ENCODE measurements around the gene LAMTOR1.

The LAMTOR1 gene

GRCh38 chr11:72119198-72119597 lies 16.1 kb upstream of the LAMTOR1 start:
- no peak for DNase-seq (ENCODE audit: low spot score)

- DNase-seq (ENCODE audit: low spot score), result no peak
These were observed 13.1 kb upstream of the LAMTOR1 start for GRCh38 chr11:72116019-72116755.

- DNase-seq (ENCODE audit: low spot score), result no peak
These were observed 11.5 kb upstream of the LAMTOR1 start for GRCh38 chr11:72114570-72114969.

GRCh38 chr11:72112978-72113808 lies 10.1 kb upstream of the LAMTOR1 start:
- no peak for DNase-seq (ENCODE audit: low spot score)

- DNase-seq (ENCODE audit: low spot score), result peak; percentile 99
These were observed 9.3 kb upstream of the LAMTOR1 start, which contains the start of gene ANAPC15 for GRCh38 chr11:72112143-72112977. TSS of gene ANAPC15 (minus strand) at chr11:72112695. CDS start at chr11:72111276, 1,419 bp downstream.

GRCh38 chr11:72111300-72112142 lies 8.4 kb upstream of the LAMTOR1 start:
- DNase-seq (ENCODE audit: low spot score), result no peak

- no peak for DNase-seq (ENCODE audit: low spot score)
These were observed 2.8 kb upstream of the LAMTOR1 start, which contains the start of gene TOMT for GRCh38 chr11:72105888-72106287. TSS of gene TOMT (plus strand) at chr11:72105924. CDS start at chr11:72105952, 28 bp downstream.

GRCh38 chr11:72103754-72104167 lies 664 bp upstream of the LAMTOR1 start:
- no peak for DNase-seq (ENCODE audit: low spot score)

GRCh38 chr11:72102631-72102945 lies 509 bp downstream of the LAMTOR1 start:
- DNase-seq (ENCODE audit: low spot score), result no peak

GRCh38 chr11:72102162-72102561 lies 935 bp downstream of the LAMTOR1 start:
- no peak for DNase-seq (ENCODE audit: low spot score)

GRCh38 chr11:72100462-72100861 lies 2.6 kb downstream of the LAMTOR1 start:
- DNase-seq (ENCODE audit: low spot score), result no peak

GRCh38 chr11:72100009-72100408 lies 3.1 kb downstream of the LAMTOR1 start:
- no peak for DNase-seq (ENCODE audit: low spot score)

GRCh38 chr11:72098741-72099140 lies 4.4 kb downstream of the LAMTOR1 start:
- DNase-seq (ENCODE audit: low spot score), result no peak

- DNase-seq (ENCODE audit: low spot score), result peak; percentile 64
These were observed 11.8 kb downstream of the LAMTOR1 start for GRCh38 chr11:72091292-72091691.

- DNase-seq (ENCODE audit: low spot score), result no peak
These were observed 14.9 kb downstream of the LAMTOR1 start for GRCh38 chr11:72088076-72088808.

GRCh38 chr11:72085621-72086351 lies 17.3 kb downstream of the LAMTOR1 start:
- peak; percentile 84 for DNase-seq (ENCODE audit: low spot score)

GRCh38 chr11:72084965-72085364 lies 18.1 kb downstream of the LAMTOR1 start:
- DNase-seq (ENCODE audit: low spot score), result no peak

- DNase-seq (ENCODE audit: low spot score), result no peak
These were observed 19.0 kb downstream of the LAMTOR1 start for GRCh38 chr11:72084076-72084475.

GRCh38 chr11:72083414-72083813 lies 19.7 kb downstream of the LAMTOR1 start:
- DNase-seq (ENCODE audit: low spot score), result no peak

All from putamen (tissue), 1 donor.